EH (cell line): ENCODE measurements around the gene ZMIZ1.
A peak's percentile ranks its signal among the peaks of the same experiment; 100 is the strongest.

ENCODE experiments used
- DNase-seq: peaks from one replicate; pipeline ENCODE4 v3.0.0-alpha.2; 2015; ENCODE audit warnings: low read depth

The ZMIZ1 gene

DNA sequence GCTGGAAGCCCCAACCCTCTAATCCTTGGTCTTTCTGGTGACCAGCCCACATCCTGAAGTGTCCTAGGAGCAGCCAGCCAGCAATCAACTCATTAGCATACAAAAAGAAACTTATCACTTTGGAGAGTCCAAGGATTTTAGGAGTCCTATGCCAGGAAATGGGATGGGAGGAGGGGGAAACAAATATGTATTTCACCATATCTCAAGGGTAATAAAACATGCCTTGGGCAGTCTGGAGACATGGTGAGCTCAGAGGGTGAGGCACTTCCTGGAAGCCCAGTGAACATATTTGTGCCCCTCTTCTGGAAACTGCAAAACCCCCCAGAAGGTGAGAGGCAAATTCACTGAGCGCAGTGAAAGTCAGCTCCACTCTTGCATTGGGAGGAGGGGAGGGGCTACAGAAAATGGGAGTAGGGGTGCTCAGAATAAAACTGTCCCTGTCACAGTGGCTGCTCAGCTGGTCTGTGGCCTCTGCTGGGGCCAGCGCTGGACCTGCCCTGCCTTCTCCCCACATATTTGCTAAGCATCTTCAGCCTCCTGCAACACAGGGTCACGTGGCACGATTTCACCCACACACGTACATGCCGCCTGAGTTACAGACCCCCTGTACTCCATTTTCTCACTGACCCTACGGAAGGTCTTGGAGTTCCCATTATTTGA, 17.7 kb upstream of the ZMIZ1 start:
- DNase-seq: peak; percentile 45

- no peak for DNase-seq
Measured at GRCh38 chr10:79051766-79052165, 17.0 kb upstream of the ZMIZ1 start.

- DNase-seq: no peak
Measured at GRCh38 chr10:79052291-79053080, 16.3 kb upstream of the ZMIZ1 start.

- DNase-seq: no peak
Measured at GRCh38 chr10:79053081-79053434, 15.7 kb upstream of the ZMIZ1 start.

GRCh38 chr10:79053481-79054202, 15.1 kb upstream of the ZMIZ1 start:
- DNase-seq: no peak

DNA sequence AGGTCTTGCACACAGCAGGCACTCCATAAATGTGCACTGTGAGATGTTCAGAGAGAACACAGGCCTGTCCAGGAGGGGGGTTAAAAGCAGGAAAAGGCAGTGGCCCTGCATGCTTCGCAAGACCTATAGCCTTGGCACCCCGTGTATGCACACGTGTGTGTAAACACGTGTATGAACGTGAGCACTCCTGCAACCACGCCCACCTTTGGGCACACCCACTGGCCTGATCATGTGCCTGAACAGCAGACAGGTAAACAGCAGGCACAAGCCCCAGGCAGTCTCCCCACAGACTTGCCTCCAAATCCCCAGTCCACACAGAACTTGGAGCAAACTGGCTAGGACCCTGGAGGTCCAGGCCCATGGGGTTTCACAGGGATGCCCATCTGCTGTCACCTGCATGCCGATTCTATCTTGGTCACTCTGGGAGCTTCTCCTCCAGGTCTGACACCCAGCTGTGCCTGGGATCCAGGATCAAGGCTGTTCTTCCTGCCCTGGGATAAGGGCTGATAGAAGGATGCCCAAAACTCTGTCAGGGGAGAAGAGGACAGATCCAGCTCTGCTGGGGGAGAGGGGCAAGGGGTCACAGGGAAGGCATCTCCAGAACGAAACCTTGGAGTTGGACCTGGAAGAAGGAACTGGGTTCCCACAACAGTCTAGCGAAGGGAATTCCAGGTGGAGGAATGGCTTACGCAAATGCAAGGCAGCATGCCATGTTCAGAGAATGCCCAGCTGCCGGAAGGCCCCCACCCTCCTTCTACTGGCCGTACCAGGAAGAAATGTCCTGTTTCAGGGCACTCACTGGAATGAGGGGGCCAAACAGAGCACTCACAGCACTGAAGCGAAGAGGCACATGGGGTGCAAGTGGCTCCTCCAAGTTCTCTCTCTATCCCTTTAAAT, 14.3 kb upstream of the ZMIZ1 start:
- DNase-seq: no peak

DNA sequence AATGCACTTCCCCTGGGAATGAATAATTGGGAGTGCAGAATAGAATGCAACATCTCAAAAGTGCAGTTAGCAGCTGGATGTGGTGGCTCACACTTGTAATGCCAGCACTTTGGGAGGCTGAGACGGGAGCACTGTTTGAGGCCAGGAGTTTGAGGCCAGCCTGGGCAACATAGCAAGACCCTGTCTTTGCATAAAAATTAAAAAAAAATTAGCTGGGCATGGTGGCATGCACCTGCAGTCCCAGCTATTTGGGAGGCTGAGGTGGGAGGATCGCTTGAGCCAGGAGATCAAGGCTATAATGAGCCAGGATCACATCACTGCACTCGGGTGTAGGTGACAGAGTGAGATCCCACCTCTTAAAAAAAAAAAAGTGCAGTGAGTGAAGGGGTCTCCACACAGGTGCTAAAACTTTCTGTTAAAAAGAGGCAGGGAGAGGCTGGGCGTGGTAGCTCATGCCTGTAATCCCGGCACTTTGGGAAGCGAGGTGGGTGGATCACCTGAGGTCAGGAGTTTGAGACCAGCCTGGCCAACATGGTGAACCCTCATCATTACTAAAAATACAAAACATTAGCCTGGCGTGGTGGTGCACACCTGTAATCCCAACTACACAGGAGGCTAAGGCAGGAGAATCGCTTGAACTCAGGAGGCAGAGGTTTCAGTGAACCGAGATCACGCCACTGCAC, 13.5 kb upstream of the ZMIZ1 start:
- DNase-seq: no peak

- no peak for DNase-seq
Measured at GRCh38 chr10:79055892-79056291, 12.9 kb upstream of the ZMIZ1 start.

DNA sequence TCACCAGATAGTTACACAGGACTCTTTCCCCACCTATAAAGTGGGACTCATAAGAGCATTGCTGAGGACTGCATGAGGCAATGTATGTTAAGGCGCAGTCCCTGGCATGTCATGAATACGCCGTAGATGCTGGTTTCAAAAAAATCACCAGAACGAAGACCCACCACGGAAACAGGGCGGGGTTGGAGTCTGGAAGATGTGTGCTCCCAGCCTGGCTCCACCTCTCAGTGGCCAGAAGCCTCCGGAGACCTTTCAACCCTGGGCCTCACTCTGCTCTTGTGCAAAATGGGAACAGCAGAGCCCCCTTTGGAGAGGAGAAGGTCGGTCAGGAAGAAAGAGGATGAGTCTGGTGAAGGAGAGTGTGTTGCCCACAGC, 12.4 kb upstream of the ZMIZ1 start:
- no peak for DNase-seq

DNA sequence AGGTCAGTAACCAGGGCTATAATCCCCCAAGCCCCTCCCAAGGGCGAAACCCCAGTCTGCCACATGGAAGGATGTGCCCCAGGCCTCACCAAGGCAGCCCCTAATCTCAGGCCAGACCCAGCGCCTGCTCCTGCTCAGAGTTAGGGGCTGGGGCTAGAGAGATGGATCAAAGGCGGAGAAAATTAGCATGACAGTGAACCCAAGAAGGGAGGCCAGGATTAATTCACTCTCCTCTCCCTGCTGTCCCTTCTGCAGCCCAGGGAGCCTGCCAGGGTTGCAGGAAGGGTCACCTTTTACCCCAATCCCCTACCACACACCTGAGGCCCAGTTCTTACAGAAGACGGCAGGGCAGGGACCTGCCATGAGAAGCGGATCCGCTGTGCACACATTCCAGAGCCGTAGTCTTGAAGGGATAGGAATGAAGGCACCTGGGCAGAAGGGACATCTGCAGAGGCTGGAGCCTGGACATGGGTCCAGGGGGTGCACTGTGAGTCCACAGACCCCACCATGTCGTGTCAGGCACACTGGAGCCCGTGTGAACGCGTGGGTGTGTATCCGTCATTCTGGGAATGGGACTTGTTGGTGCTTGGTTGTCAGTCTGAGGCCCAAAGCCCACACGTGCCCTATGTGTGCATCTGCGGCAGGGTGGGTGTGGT, 11.9 kb upstream of the ZMIZ1 start:
- DNase-seq: no peak

- no peak for DNase-seq
Measured at GRCh38 chr10:79057481-79058275, 11.1 kb upstream of the ZMIZ1 start.

DNA sequence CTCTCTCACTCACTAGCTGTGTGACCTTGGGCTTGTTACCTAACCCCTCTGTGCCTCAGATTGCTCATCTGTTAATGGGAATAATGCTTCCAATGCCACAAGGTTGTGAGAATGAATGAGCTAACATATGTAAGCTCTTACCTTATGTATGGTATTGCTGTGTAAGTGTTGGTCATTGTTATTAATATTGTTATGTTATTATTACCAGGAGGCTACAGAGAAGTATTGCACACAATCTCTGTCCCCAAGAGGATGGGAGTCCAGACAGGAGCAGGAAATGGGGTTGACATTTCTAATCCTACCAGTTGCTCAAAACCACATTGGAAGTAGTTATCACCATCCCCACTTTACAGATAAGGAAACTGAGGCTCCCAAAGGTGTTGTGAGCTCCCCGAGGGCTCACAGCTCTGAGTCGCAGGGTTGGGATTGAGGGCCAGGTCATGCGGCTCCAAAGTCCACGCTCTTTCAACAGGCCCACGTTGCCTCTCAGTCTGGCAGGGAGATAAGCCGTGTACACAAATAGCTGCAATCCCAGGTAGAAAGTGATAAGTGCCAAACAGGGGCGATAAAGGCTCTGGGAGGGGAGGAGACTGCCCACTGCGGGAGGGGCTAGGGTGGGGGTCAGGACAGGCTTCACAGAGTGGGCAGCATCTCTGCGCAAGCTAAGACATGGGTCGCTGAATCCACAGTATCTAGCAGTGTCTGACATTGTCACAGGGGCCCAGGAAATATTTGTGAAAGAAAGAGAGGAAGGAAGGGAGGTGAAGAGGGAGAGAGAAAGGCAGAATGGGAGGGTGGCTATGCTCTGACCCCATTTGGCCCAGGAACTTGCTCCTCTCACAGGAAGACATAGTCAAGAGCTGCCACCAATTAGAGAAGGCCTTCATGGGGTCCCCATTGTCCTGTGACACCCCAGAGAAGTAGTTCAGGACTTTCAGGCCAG, 9.6 kb upstream of the ZMIZ1 start:
- no peak for DNase-seq

GRCh38 chr10:79059859-79060379, 8.8 kb upstream of the ZMIZ1 start:
- no peak for DNase-seq

DNA sequence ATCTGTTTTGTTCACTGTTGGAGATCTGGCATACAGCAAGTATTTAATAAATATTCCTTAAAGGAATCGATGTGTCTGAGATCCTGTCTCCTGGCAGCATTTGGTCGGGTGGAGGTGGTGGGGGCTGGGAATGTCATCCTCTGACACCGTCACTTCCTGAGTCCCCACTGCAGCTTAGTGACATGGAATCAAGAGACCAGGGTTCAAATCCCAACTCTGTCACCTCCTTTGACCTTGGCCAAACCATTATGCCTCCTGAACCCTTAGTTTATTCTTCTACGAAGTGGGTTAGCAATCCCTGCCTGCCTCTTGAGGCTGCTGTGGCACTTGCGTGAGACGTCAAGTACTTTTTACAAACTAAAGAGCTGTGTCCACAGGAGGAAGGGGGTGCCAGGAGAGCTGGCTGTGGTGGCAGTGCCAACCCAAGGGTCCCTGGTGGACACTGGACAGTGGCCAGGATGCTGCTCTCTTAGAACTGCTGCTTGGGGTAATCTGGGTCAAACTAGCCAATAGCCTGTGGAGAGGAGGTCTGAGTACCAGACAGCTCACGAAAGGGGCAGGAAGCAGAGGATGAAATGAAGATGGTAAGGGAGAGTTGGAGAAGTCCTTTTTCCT, 8.0 kb upstream of the ZMIZ1 start:
- DNase-seq: no peak

- no peak for DNase-seq
Measured at GRCh38 chr10:79061441-79062315, 7.1 kb upstream of the ZMIZ1 start.

- no peak for DNase-seq
Measured at GRCh38 chr10:79063071-79063491, 5.7 kb upstream of the ZMIZ1 start.
